Lower leg skin (tissue), 4 donors: ENCODE data around the gene PDGFC. TPM values are rescaled to one million over a fixed set of nuclear protein-coding genes. Genes with fewer than 3 reads are reported as not detected.

Source experiments
- DNase-seq, 2 donors: peaks; one replicate each; pipeline ENCODE4 v3.0.0-alpha.2; 2019; ENCODE audit warnings: low spot score in 2 of 2
- H3K4me3 ChIP-seq: fragments of 200-600 bp; sonication (generic); 2 replicates; pipeline ENCODE4 v1.5.1; 2017; ENCODE audit warnings: mild to moderate bottlenecking, low read depth; ENCODE audit not compliant: poor library complexity, severe bottlenecking
- POLR2A ChIP-seq, 2 donors: fragments of 450-650 bp; IDR thresholded peaks; one replicate each; pipeline ENCODE4 v1.6.1; 2016 to 2017; ENCODE audit warnings: antibody characterized with exemption in 2 of 2, mild to moderate bottlenecking in 1 of 2, moderate library complexity in 1 of 2
- WGBS, 2 donors: methylation state at CpG; one replicate each; pipeline ENCODE4 v1.1.5; 2018; 5-methylcytosine and 5-hydroxymethylcytosine counted together
- intact Hi-C: fragments of 100-400 bp; cut with DNase I; formaldehyde crosslinking; loops from one replicate; pipeline ENCODE4 v1.15.0; 2023; ENCODE audit warnings: low total_unique reads
- total RNA-seq, 4 donors: library from RNA; depleted of rRNA; stranded (reverse); fragments of >200 nt; gene quantifications; one replicate each; pipeline ENCODE4 v1.1.0, GENCODE V29; 2016
- TF ChIP-seq, protein P1 (sequence below), 3 donors: fragments of 450-650 bp; IDR thresholded peaks; one replicate each; pipeline ENCODE4 v1.5.1; 2016; ENCODE audit warnings: antibody characterized with exemption in 3 of 3, mild to moderate bottlenecking in 3 of 3, moderate library complexity in 2 of 3

The PDGFC gene
- total RNA-seq, 4 donors from 2014 or later = 18.9 to 24.4 (median 21.0) TPM

GRCh38 chr4:156952078-156952759 lies 19.4 kb downstream of the PDGFC start:
- 69 to 78% methylated on average over 3 of the region's 3 CpGs for WGBS, 2 donors
- no peak overlapping the region for H3K4me3 ChIP-seq
- intact Hi-C loops = no loop called here
- no peak for TF ChIP-seq POLR2A (IDR thresholded peaks at IDR 0.05)
- TF ChIP-seq, protein P1, sequence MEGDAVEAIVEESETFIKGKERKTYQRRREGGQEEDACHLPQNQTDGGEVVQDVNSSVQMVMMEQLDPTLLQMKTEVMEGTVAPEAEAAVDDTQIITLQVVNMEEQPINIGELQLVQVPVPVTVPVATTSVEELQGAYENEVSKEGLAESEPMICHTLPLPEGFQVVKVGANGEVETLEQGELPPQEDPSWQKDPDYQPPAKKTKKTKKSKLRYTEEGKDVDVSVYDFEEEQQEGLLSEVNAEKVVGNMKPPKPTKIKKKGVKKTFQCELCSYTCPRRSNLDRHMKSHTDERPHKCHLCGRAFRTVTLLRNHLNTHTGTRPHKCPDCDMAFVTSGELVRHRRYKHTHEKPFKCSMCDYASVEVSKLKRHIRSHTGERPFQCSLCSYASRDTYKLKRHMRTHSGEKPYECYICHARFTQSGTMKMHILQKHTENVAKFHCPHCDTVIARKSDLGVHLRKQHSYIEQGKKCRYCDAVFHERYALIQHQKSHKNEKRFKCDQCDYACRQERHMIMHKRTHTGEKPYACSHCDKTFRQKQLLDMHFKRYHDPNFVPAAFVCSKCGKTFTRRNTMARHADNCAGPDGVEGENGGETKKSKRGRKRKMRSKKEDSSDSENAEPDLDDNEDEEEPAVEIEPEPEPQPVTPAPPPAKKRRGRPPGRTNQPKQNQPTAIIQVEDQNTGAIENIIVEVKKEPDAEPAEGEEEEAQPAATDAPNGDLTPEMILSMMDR (IDR thresholded peaks at IDR 0.05) = no peak
- DNase-seq = no peak

- intact Hi-C loops = no loop called here
- no peak overlapping the region for H3K4me3 ChIP-seq
- DNase-seq = no peak
- 74 to 75% methylated on average over 3 of the region's 3 CpGs for whole genome bisulfite sequencing, 2 donors
- no peak for TF ChIP-seq POLR2A (IDR thresholded peaks at IDR 0.05)
- TF ChIP-seq, protein P1 (IDR thresholded peaks at IDR 0.05) = no peak
Observed at GRCh38 chr4:156950948-156951347, 20.7 kb downstream of the PDGFC start.

GRCh38 chr4:156950090-156950489 lies 21.5 kb downstream of the PDGFC start:
- no peak overlapping the region for H3K4me3 ChIP-seq
- WGBS, 2 donors = 90 to 96% methylated on average over 5 of the region's 5 CpGs
- no peak for TF ChIP-seq POLR2A (IDR thresholded peaks at IDR 0.05)
- TF ChIP-seq, protein P1 (IDR thresholded peaks at IDR 0.05) = no peak
- DNase-seq = no peak
- intact Hi-C loops = no loop called here

- TF ChIP-seq, protein P1 (IDR thresholded peaks at IDR 0.05) = no peak
- TF ChIP-seq POLR2A (IDR thresholded peaks at IDR 0.05) = no peak
- 38 to 43% methylated on average over 2 of the region's 2 CpGs for WGBS, 2 donors
- H3K4me3 ChIP-seq = no peak overlapping the region
- intact Hi-C loops = no loop called here
- DNase-seq = no peak
Observed at GRCh38 chr4:156949373-156949814, 22.2 kb downstream of the PDGFC start.

DNA sequence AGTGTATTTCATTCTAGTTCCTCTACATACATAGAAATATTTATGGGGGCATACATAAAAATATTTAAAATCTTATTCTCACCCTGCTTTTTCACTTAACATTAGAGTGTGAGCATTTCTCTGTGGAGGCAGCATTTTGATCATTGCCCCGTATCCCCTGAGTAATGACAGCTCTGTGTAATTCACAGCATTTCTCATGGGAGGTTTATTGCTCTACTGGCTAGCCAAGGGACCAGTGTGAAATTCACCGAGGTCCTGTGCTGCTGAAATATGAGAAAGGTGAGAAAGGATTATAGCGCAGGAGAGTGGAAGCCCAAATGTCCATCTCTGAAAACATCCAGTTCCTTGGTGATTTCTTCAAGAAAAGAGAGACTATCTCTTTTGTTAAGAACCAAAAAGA lies 22.9 kb downstream of the PDGFC start:
- TF ChIP-seq, protein P1 (IDR thresholded peaks at IDR 0.05) = no peak
- TF ChIP-seq POLR2A (IDR thresholded peaks at IDR 0.05) = no peak
- DNase-seq = no peak
- intact Hi-C loops = no loop called here
- WGBS, 2 donors = 71% methylated on average over 3 of the region's 3 CpGs
- no peak overlapping the region for H3K4me3 ChIP-seq

- TF ChIP-seq POLR2A (IDR thresholded peaks at IDR 0.05) = no peak
- TF ChIP-seq, protein P1 (IDR thresholded peaks at IDR 0.05) = no peak
- 69 to 71% methylated on average over 6 of the region's 6 CpGs for WGBS, 2 donors
- no peak overlapping the region for H3K4me3 ChIP-seq
- DNase-seq = no peak
- intact Hi-C loops = no loop called here
Observed at GRCh38 chr4:156948133-156948532, 23.5 kb downstream of the PDGFC start.
